ENCODE results near the gene SFXN5. TPM values are rescaled to one million over a fixed set of nuclear protein-coding genes. Genes with fewer than 3 reads are reported as not detected.

The SFXN5 gene
- total RNA-seq, 1 experiment from 2014 or later: 25.9 TPM

DNA sequence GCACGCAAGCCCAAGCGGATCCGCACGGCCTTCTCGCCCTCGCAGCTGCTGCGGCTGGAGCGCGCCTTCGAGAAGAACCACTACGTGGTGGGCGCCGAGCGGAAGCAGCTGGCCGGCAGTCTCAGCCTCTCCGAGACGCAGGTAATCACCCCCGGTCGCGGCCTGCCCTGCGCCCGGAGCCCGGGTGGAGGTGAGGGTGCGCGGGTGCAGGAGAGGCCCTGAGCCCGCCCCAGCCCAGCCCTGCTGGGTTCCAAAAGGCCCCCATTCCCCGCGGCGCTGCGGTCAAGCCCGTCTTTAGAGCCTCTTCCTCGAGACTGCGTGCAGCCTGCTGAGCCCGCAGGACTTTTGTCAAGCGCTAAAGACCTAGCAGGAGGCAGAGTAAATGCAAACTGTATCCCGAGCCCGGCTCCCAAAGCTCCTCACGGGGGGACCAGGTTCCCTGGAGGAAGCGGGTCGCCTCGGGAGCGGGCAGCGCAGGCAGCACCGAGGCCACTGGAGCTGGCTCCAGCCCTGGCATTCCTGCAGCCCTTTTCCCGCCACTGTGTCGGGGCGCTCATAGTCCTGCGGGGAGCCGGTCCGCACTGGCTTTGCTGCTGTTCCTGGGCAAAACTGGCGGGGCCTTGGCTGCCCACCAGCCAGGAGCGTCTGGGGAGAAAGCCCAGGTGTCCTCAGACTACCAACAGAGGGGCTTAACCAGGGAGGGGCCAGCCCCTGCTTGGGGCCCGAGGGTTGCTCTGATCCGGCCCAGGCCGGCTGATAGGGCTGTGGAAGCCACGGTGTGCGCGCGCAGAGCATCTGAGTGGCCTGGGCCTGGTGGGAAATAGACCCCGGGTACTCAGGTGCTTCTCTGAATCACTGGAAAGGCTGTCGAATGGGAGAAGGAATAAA, 146.9 kb downstream of the SFXN5 start (continued):
- TF ChIP-seq ZNF232 (CRISPR knock-in tag; IDR thresholded peaks at IDR 0.05) (no peak), MXD4 (CRISPR knock-in tag; IDR thresholded peaks at IDR 0.05; ENCODE audit: borderline replicate concordance) (no peak), GTF2I (CRISPR knock-in tag; conservative IDR thresholded peaks at IDR 0.05) (no peak), CREB1 (CRISPR knock-in tag; IDR thresholded peaks at IDR 0.05) (no peak), SP1 (CRISPR knock-in tag; conservative IDR thresholded peaks at IDR 0.05) (0 out of 2 replicates have a peak, but pooled peaks have one; percentile 32), OVOL2 (CRISPR knock-in tag; IDR thresholded peaks at IDR 0.05; ENCODE audit: borderline replicate concordance) (no peak), FOXJ3 (CRISPR knock-in tag; IDR thresholded peaks at IDR 0.05; ENCODE audit: borderline replicate concordance) (no peak), EMX1 (CRISPR knock-in tag; IDR thresholded peaks at IDR 0.05) (no peak), TEAD4 (CRISPR knock-in tag; IDR thresholded peaks at IDR 0.05) (0 out of 2 replicates have a peak, but pooled peaks have one; percentile 4), MYBL2 (CRISPR knock-in tag; IDR thresholded peaks at IDR 0.05) (peak; percentile 90; the same call in 1 of the 2 replicates), TP53 (CRISPR knock-in tag; IDR thresholded peaks at IDR 0.05) (peak; percentile 50; the same call in 1 of the 2 replicates), SOX15 (CRISPR knock-in tag; IDR thresholded peaks at IDR 0.05) (no peak), TEAD1 (CRISPR knock-in tag; IDR thresholded peaks at IDR 0.05) (no peak), ETV6 (CRISPR knock-in tag; IDR thresholded peaks at IDR 0.05) (peak; percentile 52; the same call in 1 of the 2 replicates), FOXK1 (CRISPR knock-in tag; IDR thresholded peaks at IDR 0.05) (0 out of 2 replicates have a peak, but pooled peaks have one; percentile 46), ATF1 (CRISPR knock-in tag; IDR thresholded peaks at IDR 0.05) (no peak), KAT7 (CRISPR knock-in tag; IDR thresholded peaks at IDR 0.05; ENCODE audit: borderline replicate concordance) (0 out of 2 replicates have a peak, but pooled peaks have one; percentile 46), TCF7 (CRISPR knock-in tag; IDR thresholded peaks at IDR 0.05; ENCODE audit: low read depth) (no peak), NFE2L1 (CRISPR knock-in tag; IDR thresholded peaks at IDR 0.05) (0 out of 2 replicates have a peak, but pooled peaks have one; percentile 77), CREM (CRISPR knock-in tag; IDR thresholded peaks at IDR 0.05) (no peak), JAZF1 (CRISPR knock-in tag; IDR thresholded peaks at IDR 0.05) (no peak)
- TF ChIP-seq, protein P1, sequence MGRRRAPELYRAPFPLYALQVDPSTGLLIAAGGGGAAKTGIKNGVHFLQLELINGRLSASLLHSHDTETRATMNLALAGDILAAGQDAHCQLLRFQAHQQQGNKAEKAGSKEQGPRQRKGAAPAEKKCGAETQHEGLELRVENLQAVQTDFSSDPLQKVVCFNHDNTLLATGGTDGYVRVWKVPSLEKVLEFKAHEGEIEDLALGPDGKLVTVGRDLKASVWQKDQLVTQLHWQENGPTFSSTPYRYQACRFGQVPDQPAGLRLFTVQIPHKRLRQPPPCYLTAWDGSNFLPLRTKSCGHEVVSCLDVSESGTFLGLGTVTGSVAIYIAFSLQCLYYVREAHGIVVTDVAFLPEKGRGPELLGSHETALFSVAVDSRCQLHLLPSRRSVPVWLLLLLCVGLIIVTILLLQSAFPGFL (CRISPR knock-in tag; IDR thresholded peaks at IDR 0.05; ENCODE audit: borderline replicate concordance): no peak
- TF ChIP-seq, protein P2, sequence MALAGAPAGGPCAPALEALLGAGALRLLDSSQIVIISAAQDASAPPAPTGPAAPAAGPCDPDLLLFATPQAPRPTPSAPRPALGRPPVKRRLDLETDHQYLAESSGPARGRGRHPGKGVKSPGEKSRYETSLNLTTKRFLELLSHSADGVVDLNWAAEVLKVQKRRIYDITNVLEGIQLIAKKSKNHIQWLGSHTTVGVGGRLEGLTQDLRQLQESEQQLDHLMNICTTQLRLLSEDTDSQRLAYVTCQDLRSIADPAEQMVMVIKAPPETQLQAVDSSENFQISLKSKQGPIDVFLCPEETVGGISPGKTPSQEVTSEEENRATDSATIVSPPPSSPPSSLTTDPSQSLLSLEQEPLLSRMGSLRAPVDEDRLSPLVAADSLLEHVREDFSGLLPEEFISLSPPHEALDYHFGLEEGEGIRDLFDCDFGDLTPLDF (CRISPR knock-in tag; IDR thresholded peaks at IDR 0.05): no peak
- TF ChIP-seq, protein P3, sequence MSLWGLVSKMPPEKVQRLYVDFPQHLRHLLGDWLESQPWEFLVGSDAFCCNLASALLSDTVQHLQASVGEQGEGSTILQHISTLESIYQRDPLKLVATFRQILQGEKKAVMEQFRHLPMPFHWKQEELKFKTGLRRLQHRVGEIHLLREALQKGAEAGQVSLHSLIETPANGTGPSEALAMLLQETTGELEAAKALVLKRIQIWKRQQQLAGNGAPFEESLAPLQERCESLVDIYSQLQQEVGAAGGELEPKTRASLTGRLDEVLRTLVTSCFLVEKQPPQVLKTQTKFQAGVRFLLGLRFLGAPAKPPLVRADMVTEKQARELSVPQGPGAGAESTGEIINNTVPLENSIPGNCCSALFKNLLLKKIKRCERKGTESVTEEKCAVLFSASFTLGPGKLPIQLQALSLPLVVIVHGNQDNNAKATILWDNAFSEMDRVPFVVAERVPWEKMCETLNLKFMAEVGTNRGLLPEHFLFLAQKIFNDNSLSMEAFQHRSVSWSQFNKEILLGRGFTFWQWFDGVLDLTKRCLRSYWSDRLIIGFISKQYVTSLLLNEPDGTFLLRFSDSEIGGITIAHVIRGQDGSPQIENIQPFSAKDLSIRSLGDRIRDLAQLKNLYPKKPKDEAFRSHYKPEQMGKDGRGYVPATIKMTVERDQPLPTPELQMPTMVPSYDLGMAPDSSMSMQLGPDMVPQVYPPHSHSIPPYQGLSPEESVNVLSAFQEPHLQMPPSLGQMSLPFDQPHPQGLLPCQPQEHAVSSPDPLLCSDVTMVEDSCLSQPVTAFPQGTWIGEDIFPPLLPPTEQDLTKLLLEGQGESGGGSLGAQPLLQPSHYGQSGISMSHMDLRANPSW (CRISPR knock-in tag; conservative IDR thresholded peaks at IDR 0.05; ENCODE audit: low read depth): no peak
- TF ChIP-seq, protein P4, sequence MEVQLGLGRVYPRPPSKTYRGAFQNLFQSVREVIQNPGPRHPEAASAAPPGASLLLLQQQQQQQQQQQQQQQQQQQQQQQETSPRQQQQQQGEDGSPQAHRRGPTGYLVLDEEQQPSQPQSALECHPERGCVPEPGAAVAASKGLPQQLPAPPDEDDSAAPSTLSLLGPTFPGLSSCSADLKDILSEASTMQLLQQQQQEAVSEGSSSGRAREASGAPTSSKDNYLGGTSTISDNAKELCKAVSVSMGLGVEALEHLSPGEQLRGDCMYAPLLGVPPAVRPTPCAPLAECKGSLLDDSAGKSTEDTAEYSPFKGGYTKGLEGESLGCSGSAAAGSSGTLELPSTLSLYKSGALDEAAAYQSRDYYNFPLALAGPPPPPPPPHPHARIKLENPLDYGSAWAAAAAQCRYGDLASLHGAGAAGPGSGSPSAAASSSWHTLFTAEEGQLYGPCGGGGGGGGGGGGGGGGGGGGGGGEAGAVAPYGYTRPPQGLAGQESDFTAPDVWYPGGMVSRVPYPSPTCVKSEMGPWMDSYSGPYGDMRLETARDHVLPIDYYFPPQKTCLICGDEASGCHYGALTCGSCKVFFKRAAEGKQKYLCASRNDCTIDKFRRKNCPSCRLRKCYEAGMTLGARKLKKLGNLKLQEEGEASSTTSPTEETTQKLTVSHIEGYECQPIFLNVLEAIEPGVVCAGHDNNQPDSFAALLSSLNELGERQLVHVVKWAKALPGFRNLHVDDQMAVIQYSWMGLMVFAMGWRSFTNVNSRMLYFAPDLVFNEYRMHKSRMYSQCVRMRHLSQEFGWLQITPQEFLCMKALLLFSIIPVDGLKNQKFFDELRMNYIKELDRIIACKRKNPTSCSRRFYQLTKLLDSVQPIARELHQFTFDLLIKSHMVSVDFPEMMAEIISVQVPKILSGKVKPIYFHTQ (CRISPR knock-in tag; IDR thresholded peaks at IDR 0.05): no peak
- TF ChIP-seq, protein P5, sequence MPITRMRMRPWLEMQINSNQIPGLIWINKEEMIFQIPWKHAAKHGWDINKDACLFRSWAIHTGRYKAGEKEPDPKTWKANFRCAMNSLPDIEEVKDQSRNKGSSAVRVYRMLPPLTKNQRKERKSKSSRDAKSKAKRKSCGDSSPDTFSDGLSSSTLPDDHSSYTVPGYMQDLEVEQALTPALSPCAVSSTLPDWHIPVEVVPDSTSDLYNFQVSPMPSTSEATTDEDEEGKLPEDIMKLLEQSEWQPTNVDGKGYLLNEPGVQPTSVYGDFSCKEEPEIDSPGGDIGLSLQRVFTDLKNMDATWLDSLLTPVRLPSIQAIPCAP (CRISPR knock-in tag; IDR thresholded peaks at IDR 0.05): 0 out of 2 replicates have a peak, but pooled peaks have one; percentile 22
- TF ChIP-seq, protein P6, sequence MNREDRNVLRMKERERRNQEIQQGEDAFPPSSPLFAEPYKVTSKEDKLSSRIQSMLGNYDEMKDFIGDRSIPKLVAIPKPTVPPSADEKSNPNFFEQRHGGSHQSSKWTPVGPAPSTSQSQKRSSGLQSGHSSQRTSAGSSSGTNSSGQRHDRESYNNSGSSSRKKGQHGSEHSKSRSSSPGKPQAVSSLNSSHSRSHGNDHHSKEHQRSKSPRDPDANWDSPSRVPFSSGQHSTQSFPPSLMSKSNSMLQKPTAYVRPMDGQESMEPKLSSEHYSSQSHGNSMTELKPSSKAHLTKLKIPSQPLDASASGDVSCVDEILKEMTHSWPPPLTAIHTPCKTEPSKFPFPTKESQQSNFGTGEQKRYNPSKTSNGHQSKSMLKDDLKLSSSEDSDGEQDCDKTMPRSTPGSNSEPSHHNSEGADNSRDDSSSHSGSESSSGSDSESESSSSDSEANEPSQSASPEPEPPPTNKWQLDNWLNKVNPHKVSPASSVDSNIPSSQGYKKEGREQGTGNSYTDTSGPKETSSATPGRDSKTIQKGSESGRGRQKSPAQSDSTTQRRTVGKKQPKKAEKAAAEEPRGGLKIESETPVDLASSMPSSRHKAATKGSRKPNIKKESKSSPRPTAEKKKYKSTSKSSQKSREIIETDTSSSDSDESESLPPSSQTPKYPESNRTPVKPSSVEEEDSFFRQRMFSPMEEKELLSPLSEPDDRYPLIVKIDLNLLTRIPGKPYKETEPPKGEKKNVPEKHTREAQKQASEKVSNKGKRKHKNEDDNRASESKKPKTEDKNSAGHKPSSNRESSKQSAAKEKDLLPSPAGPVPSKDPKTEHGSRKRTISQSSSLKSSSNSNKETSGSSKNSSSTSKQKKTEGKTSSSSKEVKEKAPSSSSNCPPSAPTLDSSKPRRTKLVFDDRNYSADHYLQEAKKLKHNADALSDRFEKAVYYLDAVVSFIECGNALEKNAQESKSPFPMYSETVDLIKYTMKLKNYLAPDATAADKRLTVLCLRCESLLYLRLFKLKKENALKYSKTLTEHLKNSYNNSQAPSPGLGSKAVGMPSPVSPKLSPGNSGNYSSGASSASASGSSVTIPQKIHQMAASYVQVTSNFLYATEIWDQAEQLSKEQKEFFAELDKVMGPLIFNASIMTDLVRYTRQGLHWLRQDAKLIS (CRISPR knock-in tag; IDR thresholded peaks at IDR 0.05; ENCODE audit: borderline replicate concordance): no peak
